HG02938 (cell line): Measurements from ENCODE around the gene ZNF565.
"Not testable (repeated sequence)": the region's sequence is repeated elsewhere in the genome, so short reads cannot be mapped to it uniquely, and the experiment has no call there.

Experiments used
- ATAC-seq: cut with Tn5 transposase; IDR thresholded peaks from one replicate; pipeline ENCODE4 v1.9.1; 2021; ENCODE audit warnings: mild to moderate bottlenecking, moderate library complexity; ENCODE audit not compliant: unreplicated experiment

The ZNF565 gene

DNA sequence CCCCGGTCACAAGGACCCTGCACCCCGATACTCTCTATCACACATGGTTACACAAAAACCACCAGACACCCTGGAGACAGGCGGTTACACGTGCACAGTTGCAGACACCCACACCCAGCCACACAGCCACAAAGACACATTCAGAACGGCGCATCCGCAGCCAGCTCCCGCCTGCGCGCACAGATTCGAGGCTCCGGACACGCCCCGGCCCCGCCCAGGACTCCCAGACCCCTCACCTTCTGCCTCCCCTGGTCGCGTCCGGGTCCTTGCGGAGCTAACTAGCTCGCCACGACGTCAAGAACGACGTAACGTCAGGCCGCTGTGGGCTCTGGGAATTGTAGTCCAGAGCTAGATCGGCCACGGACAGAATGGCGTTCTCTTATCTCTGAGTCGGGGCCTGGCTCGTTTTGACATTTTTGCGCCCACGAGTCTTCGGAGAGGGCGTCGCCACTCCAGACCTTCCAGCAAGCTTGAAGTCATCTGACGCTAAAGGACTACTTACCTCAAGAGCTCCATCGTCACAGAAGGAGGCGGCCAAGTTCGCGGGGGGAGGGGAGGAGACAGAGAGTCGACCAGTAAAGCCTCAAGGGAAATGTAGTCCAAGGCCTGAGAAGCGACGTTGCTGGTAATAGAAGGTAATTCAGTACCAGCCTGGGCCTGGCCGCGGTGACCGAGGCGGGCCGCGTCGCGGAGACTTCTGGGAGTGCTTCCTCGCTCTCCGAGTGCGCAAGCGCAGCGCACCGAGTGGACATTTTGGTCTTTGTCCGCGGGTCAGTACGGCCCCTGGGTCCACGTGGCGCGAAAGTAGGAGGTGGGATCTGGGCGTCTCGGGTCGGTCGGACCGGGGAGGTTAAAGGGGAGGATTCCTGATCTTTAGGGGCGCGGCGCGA lies at the start of gene ZNF565, which contains the start of gene ZNF146:
ZNF565 (minus strand) TSS at position 280 of the 890 bp plus-strand sequence. CDS start 12,680 bp downstream, outside the sequence.
ZNF146 (plus strand) TSS at position 721 of the 890 bp plus-strand sequence. CDS start 21,335 bp downstream, outside the sequence.
- peak; percentile 87 for ATAC-seq

DNA sequence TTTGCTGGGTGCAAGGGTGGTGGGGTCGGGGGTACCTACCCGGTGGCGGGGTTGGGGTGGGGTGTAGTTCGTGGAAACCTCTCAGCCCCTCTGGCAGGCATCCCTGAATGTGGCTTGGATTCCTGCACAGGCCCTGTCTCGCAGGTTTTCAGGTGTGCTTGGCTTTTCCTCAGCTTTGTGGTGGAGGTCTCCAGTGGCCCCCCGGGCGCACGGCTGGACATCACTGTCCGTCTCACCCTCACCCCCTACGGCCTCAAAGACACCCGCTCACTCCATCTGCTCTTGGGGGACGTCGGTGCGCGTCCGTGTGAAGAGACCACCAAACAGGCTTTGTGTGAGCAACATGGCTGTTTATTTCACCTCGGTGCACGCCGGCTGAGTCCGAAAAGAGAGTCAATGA lies 44.7 kb upstream of the ZNF565 start:
- ATAC-seq = no peak

DNA sequence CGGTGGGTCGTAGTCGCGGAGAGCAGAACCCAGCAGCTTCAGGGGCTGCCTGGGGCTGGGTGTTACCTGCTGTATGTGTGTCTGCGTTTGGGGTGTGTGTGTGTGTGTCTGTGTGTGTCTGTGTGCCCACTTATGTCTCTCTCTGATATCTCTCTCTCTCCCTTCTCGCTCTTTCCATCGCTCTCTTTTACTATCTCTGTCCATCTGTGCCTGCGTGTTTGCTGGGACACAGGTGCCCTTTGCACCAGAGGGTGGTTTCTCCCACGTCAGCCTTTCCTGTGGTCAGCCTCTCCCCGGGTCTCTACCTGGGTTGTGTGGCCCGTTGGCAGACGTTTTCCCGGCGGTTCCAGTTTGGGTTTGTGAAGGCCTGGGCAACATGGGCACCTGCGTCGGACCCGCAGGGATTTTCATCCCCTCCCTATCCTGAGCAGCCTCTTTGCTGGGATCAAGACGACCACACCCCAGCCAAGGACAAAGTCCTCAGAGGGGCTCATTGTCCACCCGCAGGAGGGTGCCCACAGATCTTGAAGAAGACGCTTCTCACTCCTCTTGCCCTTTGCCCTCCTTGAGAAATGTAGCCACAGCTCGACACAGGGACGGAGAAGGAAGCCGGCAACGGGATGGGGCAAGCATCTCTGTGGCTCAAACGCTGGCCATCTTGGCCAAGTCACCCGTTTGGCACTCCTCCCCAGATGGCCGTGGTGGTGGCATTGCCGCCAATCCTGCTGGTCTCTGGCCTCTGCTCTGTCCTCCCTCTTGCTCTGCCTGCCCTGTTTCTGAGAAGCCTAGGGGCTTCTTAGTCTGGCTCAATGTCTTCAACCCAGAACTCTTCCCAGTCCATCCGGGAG lies 43.8 kb upstream of the ZNF565 start:
- no peak for ATAC-seq

DNA sequence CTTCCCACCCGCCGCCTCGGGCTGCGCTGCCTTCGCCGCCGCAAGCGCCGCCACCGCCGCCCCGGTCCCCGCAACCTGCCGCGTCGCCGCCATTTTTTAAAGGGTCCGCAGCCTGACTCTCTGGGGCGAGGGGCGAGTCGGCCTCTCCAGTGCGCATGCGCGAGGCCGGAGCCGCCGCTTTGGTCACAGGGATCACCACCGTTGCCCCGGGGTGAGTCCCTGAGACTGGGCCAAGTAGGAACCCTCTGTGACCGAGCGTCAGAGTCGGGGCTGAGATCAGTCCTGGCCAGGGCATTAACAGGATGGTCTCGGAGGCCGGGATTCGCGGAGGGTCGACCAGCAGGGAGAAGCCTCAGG lies 43.0 kb upstream of the ZNF565 start:
- no peak for ATAC-seq

DNA sequence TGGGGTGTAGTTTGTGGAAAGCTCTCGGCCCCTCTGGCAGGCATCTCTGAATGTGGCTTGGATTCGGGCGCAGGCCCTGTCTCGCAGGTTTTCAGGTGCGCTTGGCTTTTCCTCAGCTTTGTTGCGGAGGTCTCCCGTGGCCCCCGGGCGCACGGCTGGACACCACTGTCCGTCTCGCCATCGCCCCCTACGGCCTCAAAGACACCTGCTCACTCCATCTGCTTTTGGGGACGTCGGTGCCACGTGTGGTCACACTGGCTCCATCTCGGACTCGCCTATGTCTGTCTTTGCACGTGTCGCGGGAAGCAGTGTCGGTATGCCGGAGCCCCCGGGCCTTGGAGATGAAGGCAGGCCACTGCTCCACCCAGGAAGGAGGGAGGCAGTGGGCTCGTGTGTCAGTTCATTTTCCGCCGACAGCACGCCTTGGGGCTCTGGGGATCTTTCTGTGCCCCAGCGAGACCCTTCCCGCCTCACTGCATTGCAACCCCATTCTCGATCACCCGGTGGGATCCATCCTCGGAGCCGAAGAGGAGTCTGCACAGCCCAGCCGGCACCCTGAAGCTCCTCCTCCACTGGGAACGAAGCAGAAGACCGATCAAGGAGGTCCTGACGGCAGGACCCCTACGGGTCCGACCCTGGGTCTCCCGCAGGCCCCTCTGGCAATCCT lies 42.5 kb upstream of the ZNF565 start:
- no peak for ATAC-seq

GRCh38 chr19:36256064-36256463 lies 41.6 kb upstream of the ZNF565 start:
- no peak for ATAC-seq

DNA sequence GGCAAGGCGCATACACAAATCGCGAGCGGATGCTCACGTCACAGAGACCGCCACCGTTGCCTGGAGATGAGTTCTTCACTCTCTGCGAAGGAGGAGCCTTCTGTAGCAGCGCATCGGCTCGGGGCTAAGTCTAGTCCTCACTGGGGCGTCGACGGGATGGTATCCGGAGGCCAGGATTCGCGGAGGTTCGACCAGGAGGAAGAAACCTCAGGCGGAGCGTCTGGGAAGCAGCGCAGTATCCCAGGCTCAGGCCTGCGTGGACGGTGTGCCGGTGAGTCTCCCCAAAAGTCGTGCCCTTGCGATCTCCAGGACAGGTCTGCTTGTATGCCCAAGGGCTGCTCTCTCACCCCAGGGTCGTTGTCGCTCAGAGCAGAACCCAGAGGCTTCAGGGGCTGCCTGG lies 40.9 kb upstream of the ZNF565 start:
- ATAC-seq = no peak

- ATAC-seq = no peak
Measured at GRCh38 chr19:36254848-36255247, 40.4 kb upstream of the ZNF565 start.

DNA sequence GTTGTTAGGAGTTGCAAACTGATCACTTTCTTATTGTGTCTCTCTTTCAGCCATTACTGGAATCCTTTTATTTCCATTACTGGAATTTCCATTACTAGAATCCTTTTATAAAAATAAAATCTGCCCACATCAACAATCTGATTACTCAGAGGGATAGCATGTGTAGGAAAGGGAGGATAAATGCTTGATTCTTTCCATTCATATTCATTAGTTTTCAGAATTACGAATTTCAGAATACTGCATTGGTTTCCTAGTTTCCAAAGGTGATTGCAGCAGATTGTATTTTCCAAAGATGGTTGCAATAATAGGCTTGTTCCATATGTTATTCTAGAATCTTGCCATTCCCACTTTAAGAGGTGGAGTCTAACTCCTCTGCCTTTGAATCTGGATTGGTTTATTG lies 37.6 kb upstream of the ZNF565 start:
- no peak for ATAC-seq

- no peak for ATAC-seq
Measured at GRCh38 chr19:36246006-36246481, 31.6 kb upstream of the ZNF565 start.

DNA sequence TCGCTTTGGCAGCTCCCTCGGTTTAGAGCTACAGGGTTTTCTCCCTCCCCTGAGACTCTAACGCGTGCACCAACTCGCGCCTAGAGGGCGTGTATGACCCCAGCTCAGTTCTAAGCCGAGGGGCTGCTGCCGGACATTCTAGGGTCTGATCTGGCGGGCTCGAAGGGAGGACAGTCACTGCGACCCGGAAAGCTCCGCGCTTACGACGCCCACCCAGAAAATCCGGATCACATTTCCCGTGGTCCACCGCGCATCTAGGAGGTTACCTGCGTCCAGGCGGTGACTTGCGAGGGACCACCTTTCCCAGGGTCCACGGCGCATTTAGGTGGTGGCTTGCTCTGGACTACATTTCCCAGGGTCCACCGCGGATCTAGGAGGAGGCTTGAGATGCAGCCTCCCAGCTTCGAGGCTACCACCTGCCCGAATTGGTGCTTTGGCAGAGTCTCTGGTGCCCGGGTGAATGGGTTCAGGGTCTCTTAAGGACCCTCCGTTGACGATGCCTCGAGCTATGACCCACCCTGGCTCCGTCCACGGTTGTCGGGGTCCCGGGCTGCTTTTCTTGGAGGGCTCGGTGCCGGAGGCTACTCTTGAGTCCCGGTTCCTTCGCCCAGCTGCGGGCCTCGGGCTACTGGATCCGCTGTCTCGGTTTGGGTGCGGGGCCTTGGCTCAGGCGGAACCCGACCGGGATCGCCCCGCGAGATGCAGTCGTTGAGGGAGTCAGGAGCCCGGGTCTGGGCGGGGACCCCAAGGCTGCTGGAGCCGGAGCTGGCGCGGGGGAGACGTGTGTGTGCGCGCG lies 30.9 kb upstream of the ZNF565 start:
- ATAC-seq = no peak

DNA sequence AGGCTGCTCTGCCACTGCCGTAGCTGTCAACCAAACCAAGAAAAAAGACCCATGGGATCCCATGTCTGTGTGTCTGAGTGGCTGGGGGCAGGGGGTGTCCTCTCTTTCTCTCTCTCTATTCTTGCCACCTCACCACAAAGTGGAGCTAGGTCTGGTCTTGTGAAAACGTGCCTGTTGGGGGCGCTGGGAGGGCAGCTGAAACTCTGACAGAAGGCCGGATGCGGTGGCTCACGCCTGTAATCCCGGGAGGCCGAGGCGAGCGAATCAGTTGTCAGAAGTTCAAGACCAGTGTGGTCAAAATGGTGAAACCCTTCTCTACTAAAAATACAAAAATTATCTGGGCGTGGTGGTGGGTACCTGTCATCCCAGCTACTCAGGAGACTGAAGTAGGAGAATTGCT lies 29.6 kb upstream of the ZNF565 start:
- no peak for ATAC-seq

DNA sequence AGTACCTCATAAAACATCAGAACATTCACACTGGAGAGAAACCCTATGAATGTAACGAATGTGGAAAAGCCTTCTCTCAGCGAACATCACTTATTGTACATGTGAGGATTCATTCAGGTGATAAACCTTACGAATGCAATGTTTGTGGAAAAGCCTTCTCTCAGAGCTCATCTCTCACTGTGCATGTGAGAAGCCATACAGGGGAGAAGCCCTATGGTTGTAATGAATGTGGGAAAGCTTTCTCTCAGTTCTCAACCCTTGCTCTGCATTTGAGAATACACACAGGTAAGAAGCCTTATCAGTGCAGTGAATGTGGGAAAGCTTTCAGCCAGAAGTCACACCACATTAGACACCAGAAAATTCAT lies 22.5 kb upstream of the ZNF565 start:
- ATAC-seq = no peak

DNA sequence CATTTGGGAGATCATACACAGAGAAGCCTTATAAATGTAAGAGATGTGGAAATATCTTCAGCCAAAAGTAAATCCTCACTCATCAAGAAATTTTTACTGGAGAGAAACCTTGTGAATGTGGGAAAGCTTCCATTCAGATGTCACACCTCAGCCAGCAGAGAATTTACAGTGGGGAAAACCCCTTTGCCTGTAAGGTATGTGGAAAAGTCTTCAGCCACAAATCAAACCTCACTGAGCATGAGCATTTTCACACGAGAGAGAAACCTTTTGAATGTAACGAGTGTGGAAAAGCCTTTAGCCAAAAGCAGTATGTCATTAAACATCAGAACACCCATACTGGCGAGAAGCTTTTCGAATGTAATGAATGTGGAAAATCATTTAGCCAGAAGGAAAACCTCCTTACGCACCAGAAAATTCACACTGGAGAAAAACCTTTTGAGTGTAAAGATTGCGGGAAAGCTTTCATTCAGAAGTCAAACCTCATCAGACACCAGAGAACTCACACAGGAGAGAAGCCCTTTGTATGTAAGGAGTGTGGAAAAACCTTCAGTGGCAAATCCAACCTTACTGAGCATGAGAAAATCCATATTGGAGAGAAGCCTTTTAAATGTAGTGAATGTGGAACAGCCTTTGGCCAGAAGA lies 22.0 kb upstream of the ZNF565 start:
- no peak for ATAC-seq

GRCh38 chr19:36233626-36234025 lies 19.2 kb upstream of the ZNF565 start:
- not testable (repeated sequence) for ATAC-seq

DNA sequence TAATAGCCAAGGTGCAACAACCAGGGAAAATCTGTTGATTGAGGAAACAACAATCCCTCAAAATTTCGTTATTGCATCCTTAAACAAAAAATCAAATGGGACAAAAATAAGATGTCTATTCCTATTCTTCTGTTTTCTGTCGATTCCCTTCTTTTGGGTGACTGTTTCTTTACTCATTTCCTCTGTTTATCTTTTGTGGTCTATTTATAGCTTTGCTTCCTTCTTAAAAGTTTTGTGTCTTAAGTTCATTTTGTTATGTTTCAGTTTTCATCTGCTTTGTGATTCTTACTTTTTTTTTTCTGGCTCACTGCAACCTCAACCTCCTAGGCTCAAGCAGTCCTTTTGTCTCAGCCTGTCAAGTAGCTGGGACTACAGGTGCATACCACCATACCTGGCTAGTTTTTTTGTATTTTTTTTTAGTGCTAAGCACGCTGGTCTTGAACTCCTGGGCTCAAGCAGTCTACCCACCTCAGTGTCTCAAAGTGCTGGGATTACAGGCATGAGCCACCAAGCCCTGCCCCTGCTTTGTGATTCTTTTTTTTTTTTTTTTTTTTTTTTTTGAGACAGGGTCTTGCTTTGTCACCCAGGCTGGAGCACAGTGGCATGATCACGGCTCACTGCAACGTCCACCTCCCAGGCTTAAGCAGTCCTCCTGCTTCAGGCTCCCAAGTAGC lies 10.9 kb upstream of the ZNF565 start:
- no peak for ATAC-seq

GRCh38 chr19:36222503-36222902 lies 8.0 kb upstream of the ZNF565 start:
- ATAC-seq = no peak

GRCh38 chr19:36221474-36221873 lies 7.0 kb upstream of the ZNF565 start:
- ATAC-seq = no peak
